Stimulated activated naive CD8-positive, alpha-beta T cell treated with anti-CD3 and anti-CD28 coated beads, Interleukin-15, amount 100 ng/mL, for 72 hours (primary cell): Measurements from ENCODE around the gene AP1S1.
A peak's percentile ranks its signal among the peaks of the same experiment; 100 is the strongest.

Experiments
- ATAC-seq: fragments of 150-1000 bp; cut with Tn5 transposase; 2 replicates; pipeline ENCODE4 v1.10.0; 2021; ENCODE audit warnings: mild to moderate bottlenecking, moderate library complexity
- DNase-seq, 2 donors: peaks; one replicate each; pipeline ENCODE4 v3.0.0; 2021 to 2022
- H3K27ac Mint-ChIP-seq, 2 donors: one replicate each; pipeline ENCODE4 v1.8.0; 2022; ENCODE audit warnings: mild to moderate bottlenecking in 2 of 2, mixed read lengths in 2 of 2, moderate library complexity in 2 of 2
- H3K27me3 Mint-ChIP-seq: one replicate; pipeline ENCODE4 v1.8.0; 2022; ENCODE audit warnings: mixed read lengths
- H3K4me1 Mint-ChIP-seq: one replicate; pipeline ENCODE4 v1.8.0; 2022; ENCODE audit warnings: mild to moderate bottlenecking, mixed read lengths
- H3K4me3 Mint-ChIP-seq, 2 donors: one replicate each; pipeline ENCODE4 v1.8.0; 2022; ENCODE audit warnings: mild to moderate bottlenecking in 2 of 2, mixed read lengths in 2 of 2, moderate library complexity in 1 of 2
- H3K9me3 Mint-ChIP-seq, 2 donors: one replicate each; pipeline ENCODE4 v1.8.0; 2022; ENCODE audit warnings: mixed read lengths in 2 of 2

Gene AP1S1

GRCh38 chr7:101207459-101207858 lies 53.2 kb downstream of the AP1S1 start:
- ATAC-seq, result no peak
- Mint-ChIP-seq H3K9me3 (no peaks in the 10 kb centered on the region), H3K4me1 (peaks cover 17% of the 10 kb centered on the region), H3K27ac (no peak overlapping the region), H3K27me3 (peaks cover 20% of the 10 kb centered on the region), H3K4me3 (no peak overlapping the region)
- no peak for DNase-seq

DNA sequence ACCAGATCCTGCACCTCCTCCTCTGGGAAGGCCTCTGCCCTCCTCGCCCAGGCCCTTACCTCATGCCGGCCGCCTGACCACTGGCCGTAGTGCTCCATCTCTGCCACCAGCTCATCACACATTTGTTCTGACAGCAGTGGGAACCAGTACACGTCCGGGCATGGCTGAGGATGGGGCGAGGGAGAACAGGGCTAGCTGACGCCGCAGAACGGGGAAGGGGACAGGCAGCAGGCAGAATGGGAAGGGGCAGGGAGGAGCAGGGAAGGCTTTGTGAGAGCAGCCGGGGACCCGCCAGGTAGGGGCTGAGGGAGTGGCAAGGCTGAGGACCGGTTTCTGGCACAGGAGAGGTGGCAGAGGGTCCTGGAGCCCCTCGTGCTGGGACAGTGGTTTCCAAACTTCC lies 54.5 kb downstream of the AP1S1 start:
- Mint-ChIP-seq H3K4me3 (no peak overlapping the region), H3K27me3 (peaks cover 6% of the 10 kb centered on the region), H3K9me3 (no peaks in the 10 kb centered on the region), H3K4me1 (peaks cover 14% of the 10 kb centered on the region), H3K27ac (peak overlapping the region in 1 of 2 donors; percentile 21)
- DNase-seq (no peak), ATAC-seq (no peak)

DNA sequence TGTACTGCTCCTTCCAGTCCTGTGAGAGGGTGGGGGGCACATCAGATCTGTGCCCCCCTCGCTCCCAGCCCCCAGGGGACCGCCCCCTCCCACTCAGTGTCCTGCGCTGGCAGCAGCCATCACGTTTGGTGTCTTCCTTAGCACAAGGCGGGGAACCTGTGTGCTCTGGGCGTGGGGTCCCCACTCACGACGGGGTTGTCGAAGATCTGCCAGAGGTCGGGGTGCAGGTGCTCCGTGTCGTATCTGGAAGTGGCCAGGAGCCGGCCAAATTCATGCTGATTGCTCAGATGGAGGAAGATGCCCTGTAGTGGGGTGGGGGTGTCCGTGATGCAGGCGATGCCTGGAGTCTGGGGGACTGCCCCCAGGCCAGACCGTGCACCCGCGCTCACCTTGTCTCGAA lies 55.9 kb downstream of the AP1S1 start:
- no peak for DNase-seq
- ATAC-seq, result no peak
- peaks cover 11% of the 10 kb centered on the region for H3K4me1 Mint-ChIP-seq
- no peaks in the 10 kb centered on the region for H3K27me3 Mint-ChIP-seq
- H3K27ac Mint-ChIP-seq, result no peak overlapping the region
- no peaks in the 10 kb centered on the region for H3K9me3 Mint-ChIP-seq
- H3K4me3 Mint-ChIP-seq, result no peak overlapping the region
